ENCODE results near the gene PIGT. TPM values are rescaled to one million over a fixed set of nuclear protein-coding genes. Genes with fewer than 3 reads are reported as not detected.

PIGT gene
- total RNA-seq, 4 donors from 2014 or later, result 54.6 to 82.8 (median 69.7) TPM

GRCh38 chr20:45462711-45463509 lies 47.0 kb downstream of the PIGT start:
- WGBS, 2 donors, result 83 to 87% methylated on average over 6 of the region's 6 CpGs
- H3K36me3 ChIP-seq, result no peaks in the 10 kb centered on the region
- no peak for TF ChIP-seq POLR2A (IDR thresholded peaks at IDR 0.05)
- TF ChIP-seq EP300 (IDR thresholded peaks at IDR 0.05), result no peak
- TF ChIP-seq CTCF (IDR thresholded peaks at IDR 0.05), result no peak

DNA sequence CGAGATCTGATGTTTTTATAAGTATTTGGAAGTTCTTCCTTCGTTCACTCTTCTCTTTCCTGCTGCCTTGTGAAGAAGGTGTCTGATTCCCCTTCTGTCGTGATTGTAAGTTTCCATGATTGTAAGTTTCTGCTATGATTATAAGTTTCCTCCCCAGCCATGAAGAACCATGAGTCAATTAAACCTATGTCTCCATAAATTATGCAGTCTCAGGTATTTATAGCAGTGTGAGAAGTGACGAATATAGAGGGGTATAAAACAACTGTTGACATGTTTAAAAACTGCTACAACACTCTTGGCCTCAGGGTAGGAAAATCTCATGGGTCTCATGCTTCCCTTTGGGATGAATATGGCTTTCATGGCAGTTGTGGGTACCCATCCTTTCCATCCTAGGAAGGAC lies 47.8 kb downstream of the PIGT start:
- Histone ChIP-seq H3K27ac (no peak overlapping the region), H3K9me3 (no peaks in the 10 kb centered on the region), H3K36me3 (no peaks in the 10 kb centered on the region), H3K4me1 (no peaks in the 10 kb centered on the region), H3K27me3 (no peaks in the 10 kb centered on the region), H3K4me3 (no peak overlapping the region)
- WGBS, 2 donors, result 78% methylated on average over 4 of the region's 4 CpGs
- TF ChIP-seq EP300 (IDR thresholded peaks at IDR 0.05) (no peak), POLR2A (IDR thresholded peaks at IDR 0.05) (no peak), CTCF (IDR thresholded peaks at IDR 0.05) (no peak)
- DNase-seq (ENCODE audit: low spot score in 2 of 2), result no peak

More at GRCh38 chr20:45462711-45463509, 47.0 kb downstream of the PIGT start:
- H3K9me3 ChIP-seq, result no peaks in the 10 kb centered on the region
- H3K4me3 ChIP-seq, result no peak overlapping the region
- no peak for DNase-seq (ENCODE audit: low spot score in 2 of 2)
- H3K4me1 ChIP-seq, result no peaks in the 10 kb centered on the region
- H3K27ac ChIP-seq, result no peak overlapping the region
- H3K27me3 ChIP-seq, result no peaks in the 10 kb centered on the region

GRCh38 chr20:45465491-45466266 lies 49.7 kb downstream of the PIGT start:
- H3K27ac ChIP-seq, result no peak overlapping the region
- TF ChIP-seq EP300 (IDR thresholded peaks at IDR 0.05), result no peak
- no peak for TF ChIP-seq CTCF (IDR thresholded peaks at IDR 0.05)
- TF ChIP-seq POLR2A (IDR thresholded peaks at IDR 0.05), result no peak
- 60 to 69% methylated on average over 1 of the region's 1 CpG for WGBS, 2 donors

GRCh38 chr20:45467172-45467571 lies 51.2 kb downstream of the PIGT start:
- Histone ChIP-seq H3K27me3 (peaks cover 0 to 31% of the 10 kb centered on the region in 2 donors), H3K27ac (no peak overlapping the region), H3K36me3 (no peaks in the 10 kb centered on the region), H3K9me3 (no peaks in the 10 kb centered on the region), H3K4me3 (no peak overlapping the region), H3K4me1 (peaks cover 0 to 32% (median 14%) of the 10 kb centered on the region in 4 donors)
- no peak for DNase-seq (ENCODE audit: low spot score in 2 of 2)
- 84 to 89% methylated on average over 6 of the region's 6 CpGs for whole genome bisulfite sequencing, 2 donors
- TF ChIP-seq POLR2A (IDR thresholded peaks at IDR 0.05) (no peak), EP300 (IDR thresholded peaks at IDR 0.05) (no peak), CTCF (IDR thresholded peaks at IDR 0.05) (no peak)

More at GRCh38 chr20:45465491-45466266, 49.7 kb downstream of the PIGT start:
- Histone ChIP-seq H3K9me3 (no peaks in the 10 kb centered on the region), H3K4me1 (peaks cover 0 to 19% (median 13%) of the 10 kb centered on the region in 4 donors), H3K36me3 (no peaks in the 10 kb centered on the region), H3K4me3 (no peak overlapping the region), H3K27me3 (peaks cover 0 to 19% of the 10 kb centered on the region in 2 donors)
- no peak for DNase-seq (ENCODE audit: low spot score in 2 of 2)

- no peak for DNase-seq (ENCODE audit: low spot score in 2 of 2)
- WGBS, 2 donors, result 42 to 51% methylated on average over 2 to 3 of the region's 3 CpGs
- H3K27ac ChIP-seq, result no peak overlapping the region
These were observed 51.9 kb downstream of the PIGT start for GRCh38 chr20:45467861-45468260.

More at GRCh38 chr20:45467861-45468260, 51.9 kb downstream of the PIGT start:
- Histone ChIP-seq H3K27me3 (peaks cover 0 to 32% of the 10 kb centered on the region in 2 donors), H3K36me3 (no peaks in the 10 kb centered on the region), H3K9me3 (no peaks in the 10 kb centered on the region), H3K4me1 (peaks cover 0 to 32% (median 14%) of the 10 kb centered on the region in 4 donors), H3K4me3 (no peak overlapping the region)
- TF ChIP-seq CTCF (IDR thresholded peaks at IDR 0.05) (no peak), POLR2A (IDR thresholded peaks at IDR 0.05) (no peak), EP300 (IDR thresholded peaks at IDR 0.05) (no peak)
